Heart right ventricle (tissue), 16 donors: ENCODE measurements around the gene TMEM106C. TPM values are rescaled to one million over a fixed set of nuclear protein-coding genes. Genes with fewer than 3 reads are reported as not detected.

Experiments used
- ATAC-seq, 8 donors: fragments of 200-7000 bp; cut with Tn5 transposase; one replicate each; pipeline ENCODE4 v1.9.1; 2020; ENCODE audit warnings: mild to moderate bottlenecking in 8 of 8, moderate library complexity in 8 of 8, moderate number of reproducible peaks in 1 of 8
- DNase-seq, 2 donors: peaks; one replicate each; pipeline ENCODE4 v3.0.0-alpha.2; 2020
- H3K27ac ChIP-seq, 10 donors: fragments of 200-600 bp; sonication (generic) in 2 of 10; one replicate each; pipeline versions ENCODE4 v1.5.0 to v1.8.0; 2020 to 2022; ENCODE audit warnings: mild to moderate bottlenecking in 3 of 10
- H3K27me3 ChIP-seq, 7 donors: fragments of 200-600 bp; one replicate each; pipeline ENCODE4 v1.8.0; 2021 to 2022; ENCODE audit warnings: mild to moderate bottlenecking in 2 of 7
- H3K36me3 ChIP-seq, 9 donors: fragments of 200-600 bp; sonication (generic) in 1 of 9; one replicate each; pipeline versions ENCODE4 v1.5.0 to v1.8.0; 2020 to 2022; ENCODE audit warnings: mild to moderate bottlenecking in 2 of 9
- H3K4me1 ChIP-seq, 9 donors: fragments of 200-600 bp; sonication (generic) in 1 of 9; one replicate each; pipeline versions ENCODE4 v1.5.0 to v1.8.0; 2020 to 2022; ENCODE audit warnings: mild to moderate bottlenecking in 4 of 9
- H3K4me3 ChIP-seq, 10 donors: fragments of 200-600 bp; sonication (generic) in 2 of 10; one replicate each; pipeline versions ENCODE4 v1.5.0 to v1.8.0; 2020 to 2022; ENCODE audit warnings: mild to moderate bottlenecking in 7 of 10, moderate library complexity in 2 of 10
- H3K9me3 ChIP-seq, 11 donors: fragments of 200-600 bp in 10 of 11; sonication (generic) in 2 of 11; one replicate each; pipeline versions ENCODE4 v1.5.0 to v1.8.0; 2013 to 2022; ENCODE audit warnings: mild to moderate bottlenecking in 2 of 11, control low read depth in 1 of 11, moderate library complexity in 1 of 11
- CTCF ChIP-seq, 9 donors: fragments of 200-600 bp; sonication (generic) in 2 of 9; IDR thresholded peaks; one replicate each; pipeline versions ENCODE4 v1.5.0 to v1.8.0; 2021 to 2022; ENCODE audit warnings: antibody characterized with exemption in 9 of 9, mild to moderate bottlenecking in 5 of 9, moderate library complexity in 1 of 9
- WGBS, 2 donors: extraction: QIAGEN DNeasy Blood & Tissue Kit; methylation state at CpG; one replicate each; pipeline ENCODE4 v1.1.7; 2013; ENCODE audit warnings: inconsistent platforms in 1 of 2; 5-methylcytosine and 5-hydroxymethylcytosine counted together
- intact Hi-C, 10 donors: fragments of 100-400 bp; cut with DNase I; formaldehyde crosslinking; loops; one replicate each; pipeline versions ENCODE4 v1.11.1 to v1.14.2; 2022
- polyA plus RNA-seq, 2 donors: library from polyadenylated mRNA; stranded (reverse); fragments of 200-250 nt; gene quantifications; one replicate each; pipeline ENCODE4 v1.2.3, GENCODE V29; 2013
- total RNA-seq, 10 donors: library from RNA; stranded (reverse); fragmentation: NEBNext Ultra II Directional in 3 of 10; extraction: Animal tissue kit (Norgen Biotek cat#: 25700) in 3 of 10; gene quantifications; one replicate each; pipeline versions ENCODE4 v1.2.1 to v1.2.4, GENCODE V29; 2021 to 2023
- donor health status: Arrhythmogenic right ventricular cardiomyopathy.
- donor health status: ischemic (EF 13 %, LVEDD 7.1; RV severe dilation, severe dysfunction).
- donor health status: healthy with polysubstance abuse.
- donor health status: DM: no; HTN: yes; CAD: no.
- donor health status: DM: no; HTN: no; CAD: no.
- donor health status: ischemic (EF 25% LVEDD 6.9; RV normal size, moderate dysfunction).
- donor health status: ischemic (EF 25% LVEDD 5.7; RV mildly dilated, moderate dysfunction).
- donor health status: healthy.
- donor health status: DM: yes; HTN: yes; CAD: no.
- donor health status: Ischemic cardiomyopathy.
- donor health status: ischemic (EF 35%, LVEDD 5.7; RV mildly dilated, moderate dysfunction).
- donor health status: nonischemic (EF 11% LVEDD 7.7; RV severe dilation, severe dysfunction).
- donor health status: DM: yes; HTN: yes; CAD: no.
- donor health status: PGD.
- donor health status: ischemic (EF 29% LVEDD 5.4; RV normal size, mild dysfunction).
- donor health status: nonischemic (EF 23%, LVEDD 6.1; RV moderate dilation, normal function).

TMEM106C gene
- total and polyA plus RNA-seq, 12 donors: 22.3 to 61.8 (median 40.0) TPM

DNA sequence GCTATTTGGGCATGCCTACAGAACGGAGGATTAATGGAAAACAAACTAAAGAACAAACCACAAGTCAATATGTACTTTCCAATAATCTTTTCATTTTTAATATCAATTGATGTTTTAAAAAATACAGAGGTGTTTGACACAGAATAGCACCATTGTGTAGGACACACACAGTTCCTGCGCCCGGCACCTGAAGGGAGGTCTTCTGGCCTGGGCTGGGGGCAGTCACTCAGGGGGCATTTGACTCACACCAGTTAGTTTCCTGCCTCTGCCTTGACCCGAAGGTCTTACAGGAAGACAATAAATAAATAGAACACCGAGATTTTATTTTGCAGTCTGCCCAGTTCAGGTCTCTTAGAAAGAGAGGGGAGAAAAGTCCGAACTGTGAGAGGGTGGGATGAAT is 9.5 kb downstream of the TMEM106C start:
- intact Hi-C loops: no loop called here
- Histone ChIP-seq H3K27ac (no peak overlapping the region), H3K4me1 (peaks cover 0 to 27% (median 0%) of the 10 kb centered on the region in 9 donors), H3K4me3 (no peak overlapping the region), H3K36me3 (peaks cover 0 to 16% (median 0%) of the 10 kb centered on the region in 9 donors), H3K9me3 (no peaks in the 10 kb centered on the region), H3K27me3 (no peaks in the 10 kb centered on the region)
- WGBS, 2 donors: 82% methylated on average over 6 of the region's 6 CpGs
- ATAC-seq: no peak
- TF ChIP-seq CTCF (IDR thresholded peaks at IDR 0.05): no peak
- no peak for DNase-seq

DNA sequence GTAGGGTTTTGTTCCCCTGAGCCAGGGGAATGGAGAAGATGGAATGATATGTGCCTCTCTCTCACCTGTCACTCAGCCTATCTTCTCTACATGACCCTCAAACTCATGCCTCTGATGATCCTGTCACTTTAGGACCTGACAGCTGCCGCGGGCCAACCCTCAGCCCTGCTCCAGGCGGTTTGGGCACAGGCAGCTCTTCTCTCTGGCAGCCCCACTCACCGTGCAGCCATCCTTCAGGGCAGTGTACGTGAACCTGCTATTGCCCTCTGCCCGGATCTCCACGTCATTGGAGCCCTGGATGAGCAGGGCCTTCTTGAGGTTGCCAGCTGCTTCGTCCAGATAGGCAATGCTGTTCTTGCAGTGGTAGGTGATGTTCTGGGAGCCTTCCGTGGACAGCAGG is 10.5 kb downstream of the TMEM106C start:
- intact Hi-C loops: no loop called here
- Histone ChIP-seq H3K4me3 (no peak overlapping the region), H3K36me3 (peaks cover 0 to 6% (median 0%) of the 10 kb centered on the region in 9 donors), H3K4me1 (peaks cover 0 to 17% (median 0%) of the 10 kb centered on the region in 9 donors), H3K27ac (no peak overlapping the region), H3K9me3 (no peaks in the 10 kb centered on the region), H3K27me3 (no peaks in the 10 kb centered on the region)
- ATAC-seq: no peak
- TF ChIP-seq CTCF (IDR thresholded peaks at IDR 0.05): no peak
- no peak for DNase-seq
- WGBS, 2 donors: 93 to 96% methylated on average over 9 of the region's 9 CpGs

- intact Hi-C loops: no loop called here
- Histone ChIP-seq H3K36me3 (no peaks in the 10 kb centered on the region), H3K4me3 (no peak overlapping the region), H3K4me1 (peaks cover 0 to 5% (median 0%) of the 10 kb centered on the region in 9 donors), H3K27me3 (peaks cover 0 to 2% (median 0%) of the 10 kb centered on the region in 7 donors), H3K27ac (no peak overlapping the region), H3K9me3 (no peaks in the 10 kb centered on the region)
- DNase-seq: no peak
- ATAC-seq: no peak
- no peak for TF ChIP-seq CTCF (IDR thresholded peaks at IDR 0.05)
- WGBS, 2 donors: 96 to 97% methylated on average over 16 of the region's 16 CpGs
Observed at GRCh38 chr12:47975036-47975620, 11.7 kb downstream of the TMEM106C start.

- 93 to 96% methylated on average over 11 of the region's 11 CpGs for whole genome bisulfite sequencing, 2 donors
- no peak for ATAC-seq
- Histone ChIP-seq H3K36me3 (no peaks in the 10 kb centered on the region), H3K9me3 (no peaks in the 10 kb centered on the region), H3K4me1 (peaks cover 0 to 3% (median 0%) of the 10 kb centered on the region in 9 donors), H3K27ac (no peak overlapping the region), H3K27me3 (peaks cover 0 to 4% (median 0%) of the 10 kb centered on the region in 7 donors), H3K4me3 (no peak overlapping the region)
- intact Hi-C loops: no loop called here
- no peak for DNase-seq
- TF ChIP-seq CTCF (IDR thresholded peaks at IDR 0.05): no peak
Observed at GRCh38 chr12:47975816-47976215, 12.4 kb downstream of the TMEM106C start.
